Neural progenitor cell (in vitro differentiated cells): ENCODE results near the gene SRGAP3. TPM values are rescaled to one million over a fixed set of nuclear protein-coding genes. Genes with fewer than 3 reads are reported as not detected.
"Not testable (repeated sequence)": the region's sequence is repeated elsewhere in the genome, so short reads cannot be mapped to it uniquely, and the experiment has no call there.

Source experiments
- DNase-seq: peaks from one replicate; pipeline ENCODE4 v3.0.0-alpha.2; 2016; ENCODE audit warnings: low spot score
- H2AFZ ChIP-seq: fragments of 200-600 bp; sonication (generic); replicated peaks from 2 replicates; pipeline ENCODE4 v1.6.1; 2016; ENCODE audit warnings: antibody characterized with exemption
- H3F3A ChIP-seq: fragments of 200-600 bp; sonication (generic); 2 replicates; pipeline ENCODE4 v1.6.1; 2016; ENCODE audit warnings: antibody characterized with exemption, low read depth
- H3K27ac ChIP-seq: fragments of 200-600 bp; sonication (generic); 2 replicates; pipeline ENCODE4 v1.5.1; 2016; ENCODE audit warnings: mild to moderate bottlenecking
- H3K27me3 ChIP-seq: fragments of 200-600 bp; sonication (generic); 2 replicates; pipeline ENCODE4 v1.6.1; 2016; ENCODE audit warnings: mild to moderate bottlenecking, moderate library complexity
- H3K36me3 ChIP-seq: fragments of 200-600 bp; sonication (generic); 2 replicates; pipeline ENCODE4 v1.5.1; 2016
- H3K4me1 ChIP-seq: fragments of 200-600 bp; sonication (generic); 2 replicates; pipeline ENCODE4 v1.6.1; 2016; ENCODE audit warnings: mixed run types
- H3K4me2 ChIP-seq: fragments of 200-600 bp; sonication (generic); 2 replicates; pipeline ENCODE4 v1.6.1; 2016
- H3K4me3 ChIP-seq: fragments of 200-600 bp; sonication (generic); 2 replicates; pipeline ENCODE4 v1.5.1; 2016
- H3K79me2 ChIP-seq: fragments of 200-600 bp; sonication (generic); 2 replicates; pipeline ENCODE4 v1.6.1; 2016; ENCODE audit warnings: low read depth
- H3K9ac ChIP-seq: fragments of 200-600 bp; sonication (generic); 2 replicates; pipeline ENCODE4 v1.6.1; 2016
- H3K9me3 ChIP-seq: fragments of 200-600 bp; sonication (generic); 2 replicates; pipeline ENCODE4 v1.5.1; 2016; ENCODE audit warnings: low read depth
- H4K20me1 ChIP-seq: fragments of 200-600 bp; sonication (generic); 2 replicates; pipeline ENCODE4 v1.6.1; 2016; ENCODE audit warnings: low read depth
- H3K27ac Mint-ChIP-seq: 3 replicates; pipeline ENCODE4 v1.8.0; 2021; ENCODE audit warnings: mixed read lengths
- H3K27me3 Mint-ChIP-seq: 2 replicates; pipeline ENCODE4 v1.8.0; 2022; ENCODE audit warnings: low read depth, mild to moderate bottlenecking, inconsistent platforms, moderate library complexity, mixed read lengths; ENCODE audit not compliant: insufficient read depth
- H3K36me3 Mint-ChIP-seq: 3 replicates; pipeline ENCODE4 v1.8.0; 2021; ENCODE audit warnings: mixed read lengths
- H3K4me1 Mint-ChIP-seq: 3 replicates; pipeline ENCODE4 v1.8.0; 2021; ENCODE audit warnings: mixed read lengths
- H3K4me3 Mint-ChIP-seq: 3 replicates; pipeline ENCODE4 v1.8.0; 2021; ENCODE audit warnings: mild to moderate bottlenecking, moderate library complexity, mixed read lengths
- H3K9me3 Mint-ChIP-seq: 3 replicates; pipeline ENCODE4 v1.8.0; 2020; ENCODE audit warnings: mixed read lengths
- EZH2 ChIP-seq: fragments of 200-600 bp; sonication (generic); IDR thresholded peaks from 2 replicates; pipeline ENCODE4 v1.6.1; 2017; ENCODE audit warnings: antibody characterized with exemption, mild to moderate bottlenecking, moderate library complexity
- EZH2phosphoT487 ChIP-seq: fragments of 200-600 bp; sonication (generic); IDR thresholded peaks from 2 replicates; pipeline ENCODE4 v1.6.1; 2017; ENCODE audit warnings: antibody characterized with exemption
- total RNA-seq: library from RNA; depleted of rRNA; stranded (reverse); fragments of >200 nt; gene quantifications from 2 replicates; pipeline ENCODE4 v1.2.3, GENCODE V29; 2015; ENCODE audit warnings: low replicate concordance
- TF ChIP-seq, protein P1 (sequence below): fragments of 200-600 bp; sonication (generic); IDR thresholded peaks from 2 replicates; pipeline ENCODE4 v1.5.1; 2017; ENCODE audit warnings: antibody characterized with exemption, mild to moderate bottlenecking

The SRGAP3 gene
- total RNA-seq, 1 donor from 2014 or later, result 59.3 TPM

DNA sequence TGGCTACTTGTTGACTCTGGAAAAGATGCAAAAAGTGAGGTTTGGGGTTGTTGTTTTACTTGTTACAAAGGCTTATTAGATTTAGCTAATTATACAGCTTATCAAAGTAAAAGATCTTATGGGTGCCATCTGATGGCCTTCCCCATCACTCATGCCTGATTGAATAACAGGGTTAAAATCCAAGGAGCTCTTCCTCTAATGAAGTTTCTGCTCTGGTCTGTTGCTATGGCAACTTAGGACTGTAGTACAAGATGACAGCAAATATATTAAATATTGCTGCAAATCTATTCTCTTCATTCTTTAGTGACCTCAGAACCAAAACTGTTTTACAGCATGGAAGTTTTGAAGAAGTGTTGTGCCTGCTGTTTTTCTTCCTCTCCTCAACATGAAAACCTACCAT lies 45.6 kb upstream of the SRGAP3 start:
- Histone ChIP-seq H3K4me2 (no peak overlapping the region), H3K27me3 (no peaks in the 10 kb centered on the region), H3K4me1 (peaks cover 20% of the 10 kb centered on the region), H3K27ac (no peak overlapping the region), H3F3A (peaks cover 9% of the 10 kb centered on the region), H3K4me3 (no peak overlapping the region), H3K9me3 (no peaks in the 10 kb centered on the region), H3K9ac (no peak overlapping the region), H3K36me3 (no peaks in the 10 kb centered on the region), H4K20me1 (no peaks in the 10 kb centered on the region), H2AFZ (no peak overlapping the region), H3K79me2 (no peaks in the 10 kb centered on the region)
- H3K27ac Mint-ChIP-seq, result no peak overlapping the region
- peaks cover 22% of the 10 kb centered on the region for H3K4me1 Mint-ChIP-seq
- no peak overlapping the region for H3K4me3 Mint-ChIP-seq
- peaks cover 1% of the 10 kb centered on the region for H3K36me3 Mint-ChIP-seq
- H3K9me3 Mint-ChIP-seq, result peaks cover 11% of the 10 kb centered on the region
- H3K27me3 Mint-ChIP-seq, result peaks cover 3% of the 10 kb centered on the region
- TF ChIP-seq EZH2, result no peak
- TF ChIP-seq, protein P1, sequence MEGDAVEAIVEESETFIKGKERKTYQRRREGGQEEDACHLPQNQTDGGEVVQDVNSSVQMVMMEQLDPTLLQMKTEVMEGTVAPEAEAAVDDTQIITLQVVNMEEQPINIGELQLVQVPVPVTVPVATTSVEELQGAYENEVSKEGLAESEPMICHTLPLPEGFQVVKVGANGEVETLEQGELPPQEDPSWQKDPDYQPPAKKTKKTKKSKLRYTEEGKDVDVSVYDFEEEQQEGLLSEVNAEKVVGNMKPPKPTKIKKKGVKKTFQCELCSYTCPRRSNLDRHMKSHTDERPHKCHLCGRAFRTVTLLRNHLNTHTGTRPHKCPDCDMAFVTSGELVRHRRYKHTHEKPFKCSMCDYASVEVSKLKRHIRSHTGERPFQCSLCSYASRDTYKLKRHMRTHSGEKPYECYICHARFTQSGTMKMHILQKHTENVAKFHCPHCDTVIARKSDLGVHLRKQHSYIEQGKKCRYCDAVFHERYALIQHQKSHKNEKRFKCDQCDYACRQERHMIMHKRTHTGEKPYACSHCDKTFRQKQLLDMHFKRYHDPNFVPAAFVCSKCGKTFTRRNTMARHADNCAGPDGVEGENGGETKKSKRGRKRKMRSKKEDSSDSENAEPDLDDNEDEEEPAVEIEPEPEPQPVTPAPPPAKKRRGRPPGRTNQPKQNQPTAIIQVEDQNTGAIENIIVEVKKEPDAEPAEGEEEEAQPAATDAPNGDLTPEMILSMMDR, result no peak
- no peak for TF ChIP-seq EZH2phosphoT487
- no peak for DNase-seq

DNA sequence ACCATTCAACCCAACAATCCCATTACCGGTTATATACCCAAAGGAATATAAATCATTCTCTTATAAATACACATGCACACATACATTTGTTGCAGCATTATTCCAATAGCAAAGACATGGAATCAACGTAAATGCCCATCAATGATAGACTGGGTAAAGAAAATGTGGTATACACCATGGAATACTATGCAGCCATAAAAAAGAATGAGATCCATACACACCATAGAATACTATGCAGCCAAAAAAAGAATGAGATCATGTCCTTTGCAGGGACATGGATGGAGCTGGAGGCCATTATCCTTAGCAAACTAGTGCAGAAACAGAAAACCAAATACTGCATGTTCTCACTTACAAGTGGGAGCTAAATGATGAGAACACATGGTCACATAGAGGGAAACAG lies 44.5 kb upstream of the SRGAP3 start:
- H3K36me3 Mint-ChIP-seq, H3K4me3 Mint-ChIP-seq, H3K9me3 ChIP-seq, H3K79me2 ChIP-seq, H3K27ac Mint-ChIP-seq, H3F3A ChIP-seq, H4K20me1 ChIP-seq, H3K36me3 ChIP-seq, DNase-seq, H3K9ac ChIP-seq, H3K27ac ChIP-seq, H3K4me3 ChIP-seq, H3K4me2 ChIP-seq, H3K27me3 ChIP-seq, H2AFZ ChIP-seq, H3K27me3 Mint-ChIP-seq: not testable (repeated sequence)
- Mint-ChIP-seq H3K4me1 (peaks cover 22% of the 10 kb centered on the region), H3K9me3 (peaks cover 11% of the 10 kb centered on the region)
- peaks cover 20% of the 10 kb centered on the region for H3K4me1 ChIP-seq

DNA sequence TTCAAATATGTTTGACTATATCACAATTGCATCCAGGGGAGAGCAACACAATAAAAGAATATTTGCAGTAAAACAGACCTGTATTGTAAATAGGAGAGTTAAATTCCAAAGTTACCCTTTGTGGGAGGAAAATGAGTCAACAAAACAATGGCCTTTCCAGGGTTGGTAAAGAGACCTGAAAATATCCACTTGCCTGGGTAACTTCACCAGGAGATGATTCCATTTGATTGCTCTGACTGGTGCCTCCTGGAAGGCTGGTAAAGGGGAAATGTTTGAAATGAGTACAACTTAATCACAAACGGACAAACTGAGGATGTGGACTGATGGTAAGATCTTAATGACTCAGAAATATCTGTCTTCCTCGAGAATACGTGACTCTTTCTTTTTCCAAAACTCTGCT lies 43.6 kb upstream of the SRGAP3 start:
- H3K27ac Mint-ChIP-seq, result no peak overlapping the region
- H3K4me2 ChIP-seq, result peak overlapping the region; percentile 43

DNA sequence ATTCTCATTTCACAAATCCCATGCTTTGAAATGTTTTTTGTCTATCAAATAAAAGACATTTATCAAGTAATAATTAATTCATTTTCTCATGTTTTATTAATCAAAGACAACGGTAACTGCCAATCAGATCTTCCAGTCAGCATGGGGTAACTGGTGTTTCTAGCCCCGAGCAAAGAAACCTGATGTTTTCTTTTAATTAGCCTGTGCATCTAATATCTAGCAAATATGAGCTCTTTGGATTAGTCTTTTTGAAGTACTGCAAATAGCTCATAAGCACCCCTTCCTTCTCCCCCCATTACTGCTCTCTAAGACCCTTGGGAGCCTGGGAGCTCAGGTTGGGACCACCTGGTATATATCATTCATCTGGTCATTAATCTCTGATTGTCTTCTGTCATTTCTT lies 43.1 kb upstream of the SRGAP3 start:
- peak overlapping the region; percentile 61 for H3K27ac ChIP-seq
- H3K36me3 Mint-ChIP-seq, result no peaks in the 10 kb centered on the region
- H3K4me1 Mint-ChIP-seq, result peaks cover 22% of the 10 kb centered on the region
- H3K27ac Mint-ChIP-seq, result no peak overlapping the region
- no peak for DNase-seq
- H3K27me3 Mint-ChIP-seq, result peaks cover 2% of the 10 kb centered on the region
- H3K27me3 ChIP-seq, result no peaks in the 10 kb centered on the region
- H3K4me2 ChIP-seq, result peak overlapping the region; percentile 43
- H3K9me3 Mint-ChIP-seq, result peaks cover 11% of the 10 kb centered on the region
- no peaks in the 10 kb centered on the region for H4K20me1 ChIP-seq
- no peaks in the 10 kb centered on the region for H3K79me2 ChIP-seq
- no peaks in the 10 kb centered on the region for H3K9me3 ChIP-seq
- peaks cover 20% of the 10 kb centered on the region for H3K4me1 ChIP-seq
- peaks cover 9% of the 10 kb centered on the region for H3F3A ChIP-seq
- H3K4me3 Mint-ChIP-seq, result no peak overlapping the region
- H3K36me3 ChIP-seq, result no peaks in the 10 kb centered on the region
- no peak overlapping the region for H2AFZ ChIP-seq
- no peak for TF ChIP-seq EZH2
- H3K9ac ChIP-seq, result no peak overlapping the region
- H3K4me3 ChIP-seq, result no peak overlapping the region

More for the DNA sequence above, 43.6 kb upstream of the SRGAP3 start:
- H2AFZ ChIP-seq, result no peak overlapping the region
- H3K79me2 ChIP-seq, result no peaks in the 10 kb centered on the region
- Mint-ChIP-seq H3K36me3 (no peaks in the 10 kb centered on the region), H3K4me3 (no peak overlapping the region), H3K27me3 (peaks cover 2% of the 10 kb centered on the region), H3K4me1 (peaks cover 22% of the 10 kb centered on the region), H3K9me3 (peaks cover 11% of the 10 kb centered on the region)
- H3K9me3 ChIP-seq, result no peaks in the 10 kb centered on the region
- H3K4me3 ChIP-seq, result no peak overlapping the region
- no peaks in the 10 kb centered on the region for H4K20me1 ChIP-seq
- peak overlapping the region; percentile 41 for H3K27ac ChIP-seq
- H3K36me3 ChIP-seq, result no peaks in the 10 kb centered on the region
- H3K4me1 ChIP-seq, result peaks cover 20% of the 10 kb centered on the region
- H3K27me3 ChIP-seq, result no peaks in the 10 kb centered on the region
- H3F3A ChIP-seq, result peaks cover 9% of the 10 kb centered on the region
- DNase-seq, result no peak
- no peak overlapping the region for H3K9ac ChIP-seq
- TF ChIP-seq EZH2 (no peak), EZH2phosphoT487 (no peak)
- TF ChIP-seq, protein P1, result no peak
